ENCODE measurements around the gene NUP98.

The NUP98 gene

GRCh38 chr11:3626250-3626960, 170.9 kb downstream of the NUP98 start:
- no peaks in the 10 kb centered on the region for H3K36me3 ChIP-seq (ENCODE audit: control insufficient read depth, low read depth, low read length)
- no peak overlapping the region for H3K4me3 ChIP-seq (ENCODE audit: low read length)
- no peak overlapping the region for H3K9ac ChIP-seq (ENCODE audit: low read length)
- no peak overlapping the region for H3K27ac ChIP-seq (ENCODE audit: low read length)
- no peaks in the 10 kb centered on the region for H3K27me3 ChIP-seq (ENCODE audit: control insufficient read depth, insufficient read depth, low read length)
- no peaks in the 10 kb centered on the region for H3K4me1 ChIP-seq (ENCODE audit: control insufficient read depth, low read depth, low read length)
- H3K9me3 ChIP-seq (ENCODE audit: control insufficient read depth, low read depth, low read length), result no peaks in the 10 kb centered on the region

Data from iPS-18a (cell line).